HG02870 (cell line): ENCODE results near the gene CRIP3.

Experiments used
- ATAC-seq: cut with Tn5 transposase; IDR thresholded peaks from one replicate; pipeline ENCODE4 v1.9.1; 2021; ENCODE audit warnings: mild to moderate bottlenecking, moderate library complexity; ENCODE audit not compliant: unreplicated experiment

CRIP3 gene

DNA sequence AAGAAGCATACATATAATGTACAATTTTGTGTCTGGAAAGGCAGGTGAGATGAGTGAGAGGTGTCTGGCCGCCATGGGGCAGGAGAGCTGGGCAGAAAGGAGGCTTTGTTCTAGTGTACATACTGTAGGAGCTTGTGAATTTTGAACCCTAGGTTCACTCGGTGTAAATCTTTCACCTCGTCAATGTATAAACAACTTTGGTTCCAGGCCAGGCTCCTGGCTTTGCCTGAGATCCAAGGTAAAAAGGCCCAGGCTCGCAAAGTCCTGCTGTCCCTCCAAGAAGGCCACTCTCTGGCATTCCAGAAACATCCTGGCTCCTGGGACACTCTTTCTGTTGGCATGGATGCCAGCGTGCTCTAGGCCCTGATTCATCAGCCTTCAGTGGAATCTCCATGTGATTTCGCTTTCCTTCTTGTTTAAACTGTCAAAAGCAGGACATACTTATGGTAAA is 17.7 kb downstream of the CRIP3 start:
- no peak for ATAC-seq

DNA sequence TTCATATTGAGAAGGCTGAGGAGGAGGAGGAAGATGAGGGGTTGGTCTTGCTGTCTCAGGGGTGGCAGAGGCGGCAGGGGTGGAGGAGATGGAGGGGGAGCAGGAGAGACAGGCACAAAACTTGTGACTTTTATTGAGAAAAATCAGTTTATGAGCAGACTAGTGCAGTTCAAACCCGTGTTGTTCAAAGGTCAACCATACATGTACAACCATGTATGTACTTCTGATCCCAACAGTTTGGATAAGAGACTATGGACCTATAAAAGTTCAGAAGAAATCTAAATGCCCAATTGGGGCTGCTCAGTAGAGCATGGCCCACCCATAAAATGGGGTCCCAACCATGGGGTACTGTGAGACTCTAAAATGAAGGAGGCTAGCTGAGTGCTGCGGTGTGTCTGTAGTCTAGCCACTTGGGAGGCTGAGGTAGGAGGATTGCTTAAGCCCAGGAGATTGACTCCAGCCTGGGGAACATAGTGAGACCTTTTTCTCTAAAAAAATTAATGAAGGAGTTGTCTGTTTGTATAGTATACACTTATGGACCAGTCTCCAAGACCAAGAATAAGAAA is 18.2 kb downstream of the CRIP3 start:
- ATAC-seq, result no peak

DNA sequence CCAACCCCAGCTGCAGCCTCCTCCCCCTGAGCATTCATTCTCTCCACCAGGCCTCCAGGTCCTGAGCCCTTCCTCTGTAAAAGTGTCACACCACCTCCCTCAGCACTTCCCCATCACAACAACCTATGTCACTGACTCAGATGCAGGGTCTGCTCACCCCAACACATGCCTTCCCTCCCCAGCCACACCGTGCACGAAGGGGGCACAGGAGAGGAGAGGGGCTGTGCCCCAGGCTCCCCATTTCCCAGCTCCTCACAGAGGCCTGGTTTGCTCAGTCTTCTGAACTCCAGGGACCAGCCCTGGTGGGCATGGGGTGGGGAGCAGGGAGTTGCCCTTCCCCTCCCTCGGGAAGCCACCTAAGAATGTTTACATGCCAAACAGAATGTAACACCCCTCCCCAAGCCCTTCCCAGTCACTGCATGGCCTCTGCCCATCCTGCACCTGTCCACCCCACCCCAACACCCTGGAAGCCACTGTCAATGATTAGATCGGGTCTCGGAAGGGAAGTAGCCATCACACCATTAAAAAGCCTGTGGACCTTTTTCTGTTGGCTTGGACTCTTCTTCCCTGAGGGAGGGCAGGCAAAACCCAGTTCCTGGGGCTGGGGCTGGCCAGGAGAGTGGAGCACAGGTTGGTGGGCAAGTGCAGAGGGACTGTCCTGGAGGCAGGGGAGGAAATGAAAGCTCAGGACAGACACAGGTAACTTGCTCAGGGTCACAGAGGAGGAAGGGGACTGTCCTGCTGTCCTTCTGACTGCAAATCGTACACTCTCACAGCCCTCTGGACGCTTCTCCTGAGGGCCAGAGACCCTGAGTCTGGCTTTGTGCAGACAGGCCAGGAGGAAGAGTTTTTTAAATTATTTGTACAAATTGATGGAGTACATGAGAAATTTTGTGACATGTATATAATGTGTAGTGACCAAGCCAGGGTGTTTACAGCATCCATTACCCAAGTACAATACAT is 20.6 kb downstream of the CRIP3 start:
- no peak for ATAC-seq

- no peak for ATAC-seq
These were observed 21.5 kb downstream of the CRIP3 start for GRCh38 chr6:43286980-43287716.

GRCh38 chr6:43286456-43286979 is 22.1 kb downstream of the CRIP3 start:
- no peak for ATAC-seq

- no peak for ATAC-seq
These were observed 22.8 kb downstream of the CRIP3 start for GRCh38 chr6:43285832-43286231.

DNA sequence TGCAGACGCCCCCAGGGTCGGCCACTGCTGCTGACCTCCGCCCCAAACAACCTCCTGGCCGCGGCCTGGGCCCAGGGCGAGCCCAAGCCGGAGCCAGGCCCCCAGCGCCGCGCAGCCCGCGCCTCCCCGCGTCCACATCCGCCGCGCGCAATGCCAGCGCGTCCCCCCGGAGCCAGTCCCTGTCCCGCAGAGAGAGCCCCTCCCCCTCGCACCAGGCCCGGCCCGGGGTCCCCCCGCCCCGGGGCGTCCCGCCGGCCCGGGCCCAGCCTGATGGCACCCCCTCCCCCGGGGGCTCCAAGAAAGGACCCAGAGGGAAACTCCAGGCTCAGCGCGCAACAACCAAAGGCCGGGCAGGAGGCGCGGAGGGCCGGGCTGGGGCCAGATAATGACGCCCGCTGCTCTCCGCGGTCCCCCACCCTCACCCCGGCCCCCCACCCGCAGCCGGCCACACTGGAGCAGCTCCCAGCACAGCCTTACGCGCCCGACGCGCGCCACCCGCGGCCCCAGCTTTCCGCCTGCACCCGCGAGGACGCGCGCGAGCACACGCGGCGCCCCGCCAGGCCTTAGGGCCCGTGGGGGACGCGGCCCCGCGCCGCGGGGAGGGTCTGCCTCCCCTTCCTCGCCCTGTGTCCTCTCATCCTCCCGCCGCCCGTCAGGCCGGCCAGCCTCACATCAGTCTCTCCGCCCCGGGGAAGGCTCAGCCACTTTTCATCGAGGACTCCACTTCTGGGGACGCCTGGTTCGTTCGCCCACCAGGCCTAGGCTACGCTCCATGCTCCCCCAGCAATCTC is 23.4 kb downstream of the CRIP3 start:
- no peak for ATAC-seq

DNA sequence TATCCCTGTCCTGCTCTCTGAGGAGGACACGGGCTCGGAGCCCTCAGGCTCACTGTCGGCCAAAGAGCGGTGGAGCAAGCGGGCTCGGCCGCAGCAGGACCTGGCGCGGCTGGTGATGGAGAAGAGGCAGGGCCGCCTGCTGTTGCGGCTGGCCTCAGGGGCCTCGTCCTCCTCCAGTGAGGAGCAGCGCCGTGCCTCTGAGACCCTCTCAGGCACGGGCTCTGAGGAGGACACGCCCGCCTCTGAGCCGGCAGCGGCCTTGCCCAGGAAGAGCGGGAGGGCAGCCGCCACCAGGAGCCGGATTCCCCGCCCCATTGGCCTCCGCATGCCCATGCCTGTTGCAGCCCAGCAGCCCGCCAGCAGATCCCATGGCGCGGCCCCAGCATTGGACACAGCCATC is 24.7 kb downstream of the CRIP3 start:
- no peak for ATAC-seq

DNA sequence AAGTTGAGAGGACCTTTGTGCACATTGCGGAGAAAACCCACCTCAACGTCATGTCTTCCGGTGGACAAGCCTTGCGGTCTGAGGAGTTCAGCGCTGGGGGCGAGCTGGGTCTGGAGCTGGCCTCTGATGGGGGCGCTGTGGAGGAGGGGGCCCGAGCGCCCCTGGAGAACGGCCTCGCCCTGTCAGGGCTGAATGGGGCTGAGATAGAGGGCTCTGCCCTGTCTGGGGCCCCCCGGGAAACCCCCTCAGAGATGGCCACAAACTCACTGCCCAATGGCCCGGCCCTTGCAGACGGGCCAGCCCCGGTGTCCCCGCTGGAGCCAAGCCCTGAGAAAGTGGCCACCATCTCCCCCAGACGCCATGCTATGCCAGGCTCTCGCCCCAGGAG is 25.1 kb downstream of the CRIP3 start:
- no peak for ATAC-seq

DNA sequence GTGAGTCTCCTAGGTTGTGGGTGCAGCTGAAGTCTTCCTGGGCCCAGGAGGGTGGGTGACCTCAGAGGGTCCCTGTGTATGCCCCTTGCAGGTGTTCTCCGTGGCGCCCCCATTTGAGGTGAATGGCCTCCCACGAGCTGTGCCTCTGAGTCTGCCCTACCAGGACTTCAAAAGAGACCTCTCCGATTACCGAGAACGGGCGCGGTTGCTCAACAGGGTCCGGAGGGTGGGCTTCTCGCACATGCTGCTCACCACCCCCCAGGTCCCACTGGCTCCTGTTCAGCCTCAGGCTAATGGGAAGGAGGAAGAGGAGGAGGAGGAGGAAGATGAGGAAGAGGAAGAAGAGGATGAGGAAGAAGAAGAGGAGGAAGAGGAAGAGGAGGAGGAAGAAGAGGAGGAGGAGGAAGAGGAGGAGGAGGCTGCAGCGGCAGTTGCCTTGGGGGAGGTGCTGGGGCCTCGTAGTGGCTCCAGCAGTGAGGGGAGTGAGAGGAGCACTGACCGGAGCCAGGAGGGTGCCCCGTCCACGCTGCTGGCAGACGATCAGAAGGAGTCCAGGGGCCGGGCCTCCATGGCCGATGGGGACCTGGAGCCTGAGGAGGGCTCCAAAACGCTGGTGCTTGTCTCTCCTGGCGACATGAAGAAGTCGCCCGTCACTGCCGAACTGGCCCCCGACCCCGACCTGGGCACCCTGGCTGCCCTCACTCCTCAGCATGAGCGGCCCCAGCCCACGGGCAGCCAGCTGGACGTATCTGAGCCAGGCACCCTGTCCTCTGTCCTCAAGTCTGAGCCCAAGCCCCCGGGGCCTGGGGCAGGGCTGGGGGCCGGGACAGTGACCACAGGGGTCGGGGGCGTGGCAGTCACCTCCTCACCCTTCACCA is 25.8 kb downstream of the CRIP3 start:
- ATAC-seq, result no peak

- no peak for ATAC-seq
These were observed 26.6 kb downstream of the CRIP3 start for GRCh38 chr6:43282060-43282459.

DNA sequence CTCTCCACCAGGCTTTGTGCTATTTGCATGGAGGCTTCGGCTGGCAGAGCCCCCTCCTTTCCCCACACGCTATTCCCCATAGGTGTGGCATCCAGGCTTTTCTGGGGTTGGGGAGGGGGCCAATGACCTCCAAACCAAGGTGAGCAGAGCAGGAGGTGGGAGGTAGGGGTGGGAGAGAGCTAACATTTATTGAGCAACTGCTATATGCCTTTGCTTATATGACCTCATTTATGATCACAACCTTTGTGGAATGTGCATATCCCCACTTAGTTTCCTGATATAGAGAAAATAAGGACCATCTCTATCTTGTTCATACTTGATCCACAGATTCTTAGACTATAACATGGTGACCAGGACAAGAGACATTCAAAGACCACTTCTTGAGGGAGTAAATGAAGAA is 28.4 kb downstream of the CRIP3 start:
- no peak for ATAC-seq

DNA sequence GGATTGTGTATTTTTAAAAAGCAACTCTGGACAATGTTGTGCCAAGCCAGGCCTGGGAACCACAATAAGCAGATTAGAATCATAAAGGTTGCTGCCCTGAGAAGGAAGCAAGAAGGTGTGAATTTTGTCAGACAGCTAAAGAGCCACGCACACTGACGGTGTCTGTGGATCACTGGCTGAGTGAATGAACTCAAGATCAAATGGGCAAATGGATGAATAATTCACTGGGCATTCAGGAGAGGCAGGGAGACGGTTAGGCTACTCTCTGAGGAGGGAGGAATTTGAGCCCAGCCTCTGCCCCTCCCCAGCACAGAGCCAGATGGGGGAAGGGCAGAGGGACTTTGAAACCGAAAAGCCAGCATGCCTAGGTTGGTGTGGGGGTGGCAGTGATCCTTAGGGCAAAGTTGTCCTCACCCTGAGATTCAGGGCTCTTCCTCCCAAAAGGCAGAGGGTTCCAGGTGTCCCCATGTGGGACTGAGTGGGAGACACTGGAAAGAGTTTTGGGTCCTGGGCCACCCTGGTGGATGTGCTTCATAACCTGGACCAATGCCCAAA is 30.0 kb downstream of the CRIP3 start:
- no peak for ATAC-seq

DNA sequence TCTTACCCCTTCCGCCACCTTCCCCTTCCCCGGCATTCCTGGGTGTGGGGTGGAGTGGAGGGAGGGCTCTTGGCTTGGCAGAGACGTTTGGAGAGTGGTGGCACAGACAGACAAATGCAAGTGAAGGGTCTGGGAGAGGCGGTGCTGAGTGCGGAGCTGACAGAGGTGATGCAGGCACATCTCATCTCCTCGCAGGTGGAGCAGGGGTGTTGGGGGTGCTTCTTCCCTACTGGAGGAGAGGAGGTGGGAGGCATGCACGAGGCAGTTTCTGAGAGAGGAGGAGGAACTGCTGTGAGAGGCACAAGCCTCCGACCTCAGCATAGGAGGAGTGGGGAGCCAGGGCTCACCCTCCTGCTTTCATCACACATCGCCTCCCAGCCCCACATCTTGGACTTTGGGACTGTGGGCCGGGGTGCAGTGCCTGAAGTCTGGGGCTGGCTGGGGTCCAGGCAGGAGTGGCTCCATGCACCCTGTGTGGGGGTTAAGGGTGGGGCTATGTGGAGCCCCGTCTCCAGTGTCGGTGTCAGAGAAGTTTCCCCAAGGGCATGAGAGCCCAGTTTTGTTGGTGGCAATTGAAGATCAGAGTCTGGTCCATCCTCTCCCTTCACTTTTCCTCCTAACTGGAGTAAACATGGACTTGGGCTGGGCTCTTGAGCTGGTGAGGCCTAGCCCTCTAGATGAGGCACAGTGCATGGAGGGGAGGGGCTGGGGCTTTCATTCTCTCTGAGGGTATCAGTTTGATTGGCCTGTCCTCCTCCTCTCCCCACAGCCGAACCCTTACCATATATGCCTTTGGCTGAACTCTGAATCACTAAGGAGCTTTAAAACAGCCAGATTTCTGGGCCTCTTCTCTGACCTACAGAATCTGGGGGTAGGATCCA is 30.7 kb downstream of the CRIP3 start:
- no peak for ATAC-seq

- ATAC-seq, result no peak
These were observed 31.4 kb downstream of the CRIP3 start for GRCh38 chr6:43277306-43277642.

DNA sequence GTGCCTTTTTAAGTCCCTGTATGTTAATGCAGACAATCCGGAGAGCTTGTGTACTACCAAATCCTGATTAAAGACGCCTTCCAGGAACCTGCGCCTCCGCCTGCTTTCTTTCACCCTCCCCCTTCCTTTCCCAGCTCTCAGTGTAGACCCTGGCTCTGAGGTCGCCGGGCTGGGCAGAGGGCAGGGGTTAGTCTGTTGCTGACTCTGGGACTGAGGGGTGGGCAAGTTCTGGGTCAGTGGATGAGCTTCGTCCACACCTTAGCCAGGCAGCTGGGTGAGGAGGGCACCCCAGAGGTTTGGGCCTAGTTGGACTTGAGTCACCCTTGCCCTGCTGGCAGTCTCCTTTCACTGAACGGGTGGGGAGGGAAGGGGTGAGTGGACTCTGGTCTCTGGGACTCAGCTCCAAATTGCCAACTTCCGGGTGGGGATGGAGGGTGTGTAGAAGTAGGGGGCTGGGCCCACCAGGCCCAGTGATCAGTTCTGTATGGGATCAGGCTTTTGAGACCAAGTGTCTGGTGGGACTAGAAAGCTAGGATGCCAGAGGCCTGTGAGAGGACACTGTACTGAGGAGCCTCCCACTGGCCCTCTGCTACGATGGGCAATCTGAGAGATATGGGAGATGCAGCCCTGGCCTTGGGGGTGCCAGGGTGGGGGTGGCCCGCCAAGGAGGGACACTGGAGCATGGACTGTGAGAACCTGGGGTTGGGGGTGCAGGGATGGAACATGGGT is 31.9 kb downstream of the CRIP3 start:
- ATAC-seq, result no peak

GRCh38 chr6:43275801-43276576 is 32.6 kb downstream of the CRIP3 start:
- ATAC-seq, result no peak
